Cardiac fibroblast (primary cell): ENCODE results near the gene EFCC1.

Experiments used
- DNase-seq, 2 donors: peaks; one replicate each; pipeline versions ENCODE4 v3.0.0 to v3.0.0-alpha.2; 2010; ENCODE audit warnings: low read depth in 2 of 2
- H3K4me3 ChIP-seq, 2 donors: replicated peaks in 1 of 2; 1 replicate in 1 of 2; 2 replicates in 1 of 2; pipeline ENCODE4 v1.5.1; 2011; ENCODE audit warnings: low read depth in 2 of 2, low read length in 2 of 2, mild to moderate bottlenecking in 2 of 2, moderate library complexity in 1 of 2
- TF ChIP-seq, protein P1 (sequence below): IDR thresholded peaks from one replicate; pipeline ENCODE4 v1.5.1; 2011; ENCODE audit warnings: low read depth, mild to moderate bottlenecking, low read length, inconsistent platforms

Gene EFCC1

DNA sequence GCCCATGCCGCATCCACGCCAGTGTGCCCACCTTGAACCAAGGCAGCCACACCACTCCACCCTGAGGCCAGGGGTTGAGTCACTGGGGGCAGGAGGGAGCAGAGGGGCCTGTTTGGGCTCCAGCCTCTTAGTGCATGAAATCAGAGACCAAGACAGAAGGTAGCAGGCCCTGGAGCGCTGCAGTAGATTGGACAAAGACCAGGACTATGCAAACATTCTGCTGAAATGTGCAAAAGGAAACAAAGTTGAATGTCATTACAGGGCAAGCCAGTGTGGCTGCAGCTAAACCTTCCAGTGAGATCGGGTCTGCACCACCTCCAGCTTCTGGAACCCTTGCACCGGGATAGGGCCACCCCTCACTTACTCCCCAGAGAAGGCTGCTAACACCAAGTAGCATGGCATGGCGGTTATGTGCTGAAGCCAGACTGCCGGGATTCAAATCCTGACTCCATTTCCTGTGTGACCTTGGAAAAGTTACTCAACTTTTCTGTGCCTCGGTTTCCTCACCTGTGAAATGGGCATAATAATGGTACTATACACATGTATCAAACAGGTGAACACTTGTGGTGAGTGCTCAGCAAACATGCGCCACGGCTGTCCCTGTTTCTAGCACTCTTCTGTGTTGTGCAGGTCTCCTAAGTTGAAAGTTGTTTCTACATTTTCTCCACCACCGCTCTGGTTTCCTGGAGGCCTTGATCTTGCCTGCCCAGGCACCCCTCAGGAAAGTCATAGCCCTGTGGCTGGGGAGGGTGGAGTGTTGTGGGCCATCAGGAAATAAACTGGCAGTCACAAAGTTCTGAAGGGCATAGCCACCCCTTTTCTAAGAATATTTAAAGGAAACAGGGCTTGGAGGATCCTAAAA lies 34.5 kb downstream of the EFCC1 start:
- no peak overlapping the region for H3K4me3 ChIP-seq
- DNase-seq, result no peak
- TF ChIP-seq, protein P1, sequence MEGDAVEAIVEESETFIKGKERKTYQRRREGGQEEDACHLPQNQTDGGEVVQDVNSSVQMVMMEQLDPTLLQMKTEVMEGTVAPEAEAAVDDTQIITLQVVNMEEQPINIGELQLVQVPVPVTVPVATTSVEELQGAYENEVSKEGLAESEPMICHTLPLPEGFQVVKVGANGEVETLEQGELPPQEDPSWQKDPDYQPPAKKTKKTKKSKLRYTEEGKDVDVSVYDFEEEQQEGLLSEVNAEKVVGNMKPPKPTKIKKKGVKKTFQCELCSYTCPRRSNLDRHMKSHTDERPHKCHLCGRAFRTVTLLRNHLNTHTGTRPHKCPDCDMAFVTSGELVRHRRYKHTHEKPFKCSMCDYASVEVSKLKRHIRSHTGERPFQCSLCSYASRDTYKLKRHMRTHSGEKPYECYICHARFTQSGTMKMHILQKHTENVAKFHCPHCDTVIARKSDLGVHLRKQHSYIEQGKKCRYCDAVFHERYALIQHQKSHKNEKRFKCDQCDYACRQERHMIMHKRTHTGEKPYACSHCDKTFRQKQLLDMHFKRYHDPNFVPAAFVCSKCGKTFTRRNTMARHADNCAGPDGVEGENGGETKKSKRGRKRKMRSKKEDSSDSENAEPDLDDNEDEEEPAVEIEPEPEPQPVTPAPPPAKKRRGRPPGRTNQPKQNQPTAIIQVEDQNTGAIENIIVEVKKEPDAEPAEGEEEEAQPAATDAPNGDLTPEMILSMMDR, result no peak

DNA sequence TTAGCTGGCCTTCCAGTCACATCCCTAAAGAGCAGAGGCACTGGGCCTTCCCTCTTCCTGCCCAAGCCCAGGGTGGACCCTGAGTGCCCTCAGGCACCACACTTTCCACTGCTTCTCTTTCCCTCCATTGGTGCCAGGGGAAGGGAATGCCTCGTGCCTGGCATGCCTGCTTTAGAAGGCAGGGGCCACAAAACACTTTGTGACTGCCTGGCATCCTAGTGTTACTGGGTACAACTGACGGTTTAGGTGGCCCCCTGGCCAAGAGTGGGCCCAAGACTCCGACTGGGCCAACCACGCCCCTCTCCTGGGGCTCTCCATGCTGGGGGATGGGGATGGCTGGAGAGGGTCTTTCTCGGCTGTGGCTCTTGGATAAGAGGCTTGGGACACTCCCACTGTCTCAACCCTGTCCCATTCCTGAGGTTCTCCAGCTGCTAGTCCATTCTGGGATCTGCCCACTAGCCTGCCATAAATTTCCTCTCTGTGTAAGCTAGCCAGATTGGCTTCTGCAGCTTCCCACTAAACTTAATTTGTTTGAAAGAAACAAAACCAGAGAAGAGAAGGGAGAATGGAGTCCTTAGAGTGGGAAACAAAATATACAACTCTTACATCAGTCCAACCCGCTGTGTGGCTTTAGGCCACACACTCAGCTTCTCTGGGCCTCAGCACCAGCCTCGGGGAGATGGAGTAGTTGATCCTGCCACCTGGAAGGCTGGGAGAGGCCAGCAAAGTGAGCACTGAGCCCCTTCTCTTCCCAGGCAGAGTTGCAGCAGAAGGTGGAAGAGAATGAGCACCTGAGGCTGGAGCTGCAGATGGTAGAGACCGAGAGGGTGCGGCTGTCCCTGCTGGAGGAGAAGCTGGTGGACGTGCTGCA lies 35.4 kb downstream of the EFCC1 start:
- no peak overlapping the region for H3K4me3 ChIP-seq
- TF ChIP-seq, protein P1, result no peak
- DNase-seq, result no peak

DNA sequence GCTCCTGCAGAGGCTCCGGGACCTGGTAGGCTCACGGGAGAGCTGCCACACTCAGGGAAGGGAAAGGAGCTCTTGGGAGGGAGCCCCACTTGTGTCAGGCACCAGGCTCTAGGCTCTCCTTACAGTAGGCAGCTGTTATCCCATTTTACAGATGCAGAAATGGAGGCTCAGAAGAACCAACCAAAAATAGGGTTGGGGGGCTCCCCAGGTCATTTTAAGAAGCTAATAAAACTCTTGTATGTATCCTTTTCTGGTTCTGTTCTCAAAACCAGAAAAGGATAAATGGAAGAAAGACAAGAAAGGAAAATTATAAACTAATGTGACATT lies 36.0 kb downstream of the EFCC1 start:
- no peak for DNase-seq
- TF ChIP-seq, protein P1, result no peak
- H3K4me3 ChIP-seq, result no peak overlapping the region

DNA sequence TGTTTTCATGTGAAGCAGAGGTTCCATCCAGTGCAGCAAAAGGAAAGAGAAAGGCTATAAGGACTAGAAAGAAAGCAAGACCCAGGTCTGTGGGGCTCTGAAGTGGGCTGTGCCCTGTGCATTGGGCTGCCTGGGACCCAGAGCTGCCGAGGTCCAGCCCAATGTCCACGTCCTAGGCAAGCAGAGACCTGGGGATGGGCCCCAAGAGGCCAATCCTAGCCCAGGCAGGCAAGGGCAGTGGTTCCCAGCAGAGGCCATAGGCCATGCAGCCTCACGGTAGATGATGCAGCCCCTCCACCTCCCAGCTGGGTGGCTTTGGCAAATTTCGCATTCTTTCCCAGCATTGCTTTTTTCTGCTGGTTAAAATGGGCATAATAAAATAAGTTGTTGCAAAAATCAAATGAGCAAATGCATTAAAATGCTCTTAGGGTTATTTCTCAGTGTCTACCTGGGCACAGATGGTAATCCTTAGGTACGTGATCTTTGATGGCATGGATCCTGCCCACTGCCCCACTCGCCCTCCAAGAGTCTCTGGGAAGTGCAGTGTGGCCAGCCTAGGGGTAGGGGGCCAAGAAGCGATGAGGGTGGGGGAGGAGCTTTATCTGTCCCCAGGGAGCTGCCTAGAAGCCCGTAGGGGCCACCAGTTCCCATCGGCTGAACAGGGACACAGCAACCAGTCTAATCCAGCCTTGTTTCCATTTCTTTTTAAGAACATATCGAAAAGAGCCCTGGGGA lies 37.2 kb downstream of the EFCC1 start:
- no peak overlapping the region for H3K4me3 ChIP-seq
- DNase-seq, result no peak

DNA sequence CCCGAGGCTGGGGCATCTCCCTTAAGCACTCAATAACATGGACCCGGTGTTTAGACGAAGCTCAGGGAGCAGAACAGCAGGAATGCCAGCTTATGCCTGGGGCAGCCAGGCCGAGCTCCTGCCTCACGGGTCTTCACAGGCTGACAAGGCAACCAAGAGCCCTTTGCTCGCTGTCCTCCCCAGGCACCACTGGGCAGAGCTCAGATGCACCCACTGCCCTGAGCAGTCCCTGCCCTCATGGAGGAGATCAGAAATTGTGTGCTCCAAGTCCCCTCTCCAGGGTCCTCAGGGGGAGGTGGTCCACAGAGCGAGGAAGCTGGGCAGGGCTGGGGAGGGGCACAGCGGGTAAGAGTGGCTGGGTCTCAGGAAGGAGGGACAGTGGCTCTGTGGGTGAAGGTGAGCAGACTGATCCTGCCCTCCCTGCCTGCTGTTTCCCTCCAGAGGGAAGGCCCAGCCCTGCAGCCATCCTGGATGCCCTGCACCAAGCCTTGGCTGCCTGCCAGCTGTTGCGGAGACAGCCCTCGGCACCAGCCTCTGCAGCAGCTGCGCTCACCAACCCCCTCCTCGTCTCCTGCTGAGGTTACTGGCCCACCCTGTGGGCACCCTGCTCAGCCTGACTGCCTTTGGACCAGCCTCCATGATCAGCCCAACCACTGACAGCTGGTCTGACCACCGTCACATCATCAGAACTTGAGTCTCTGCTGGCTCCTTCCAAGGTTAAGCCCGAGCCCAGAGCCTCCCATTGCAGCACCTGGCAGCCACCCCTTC lies 38.4 kb downstream of the EFCC1 start:
- TF ChIP-seq, protein P1, result no peak
- no peak overlapping the region for H3K4me3 ChIP-seq
- DNase-seq, result no peak

More for the DNA sequence above, 37.2 kb downstream of the EFCC1 start:
- TF ChIP-seq, protein P1, result no peak

DNA sequence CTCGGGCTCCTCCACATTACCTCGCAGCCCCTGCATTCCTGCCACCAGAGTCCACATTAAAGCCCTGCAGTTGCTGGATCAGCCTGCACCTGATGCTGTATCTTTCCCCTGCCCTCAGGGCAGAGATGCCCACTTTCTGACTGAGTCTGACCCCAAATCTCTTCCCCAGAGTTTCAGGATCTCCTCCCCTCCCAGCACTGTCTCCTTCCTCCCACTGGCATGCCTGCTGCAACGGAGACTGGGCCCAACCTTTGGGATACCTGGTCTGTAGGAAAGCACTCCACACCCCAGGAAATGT lies 38.9 kb downstream of the EFCC1 start:
- DNase-seq, result no peak
- H3K4me3 ChIP-seq, result no peak overlapping the region
- TF ChIP-seq, protein P1, result no peak
